NCI-H460 (cell line): ENCODE measurements around the gene TSC22D4. TPM values are rescaled to one million over a fixed set of nuclear protein-coding genes. Genes with fewer than 3 reads are reported as not detected.
"Not testable (repeated sequence)": the region's sequence is repeated elsewhere in the genome, so short reads cannot be mapped to it uniquely, and the experiment has no call there.

Experiments used
- DNase-seq: peaks from one replicate; pipeline ENCODE4 v3.0.0-alpha.2; 2016; ENCODE audit warnings: low read depth; ENCODE audit errors: extremely low read depth
- polyA plus RNA-seq: library from polyadenylated mRNA; depleted of rRNA; stranded (reverse); fragments of >200 nt; gene quantifications from 2 replicates; pipeline ENCODE4 v1.2.3, GENCODE V29; 2014; cell fraction: nucleus; rRNA removed
- total RNA-seq: library from RNA; depleted of rRNA; stranded (reverse); fragments of >200 nt; shearing (Covaris generic); gene quantifications from 2 replicates; pipeline ENCODE4 v1.2.3, GENCODE V29; 2014; rRNA removed

TSC22D4 gene
- total RNA-seq = 28.2 and 29.9 TPM in 2 replicates
- 17.8 and 26.9 TPM in 2 replicates for polyA plus RNA-seq

DNA sequence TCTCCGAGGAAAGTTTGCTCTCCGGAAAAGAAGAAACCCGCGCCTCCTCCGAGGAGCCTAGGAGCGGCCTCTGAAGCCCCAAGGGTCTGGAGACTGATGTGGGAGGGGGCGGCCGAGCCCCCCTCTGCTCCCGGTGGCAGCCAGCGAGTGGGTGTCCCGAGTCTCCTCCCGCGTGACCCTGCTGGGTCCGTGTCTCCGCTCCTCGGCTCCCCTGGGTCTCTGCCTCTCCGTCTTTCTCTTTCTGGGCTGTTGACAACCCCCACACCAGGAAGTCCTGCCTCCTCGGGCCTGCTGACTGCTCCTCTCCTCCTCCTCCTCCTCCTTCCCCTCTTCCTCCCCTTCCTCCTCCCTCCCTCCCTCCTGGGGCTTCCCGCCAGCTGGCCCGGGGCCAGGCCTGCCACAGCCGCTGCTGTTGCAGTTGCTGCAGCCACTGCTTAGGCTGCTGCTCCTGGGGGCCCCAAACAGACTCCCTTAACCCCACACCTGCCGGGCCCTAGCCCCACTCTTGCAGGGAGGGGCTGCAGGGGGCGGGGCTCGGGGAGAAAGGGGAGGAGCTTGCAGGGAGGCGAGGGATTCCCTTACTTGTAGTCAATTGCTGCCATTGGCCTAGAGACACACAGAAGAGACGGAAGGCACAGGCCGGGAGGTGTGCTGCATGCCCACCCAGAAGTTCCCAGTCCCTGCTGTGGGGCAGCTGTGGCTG, at the start of gene TSC22D4:
Gene TSC22D4 (minus strand): TSS at position 257 of the 703 bp plus-strand sequence. CDS start 1,176 bp downstream, outside the sequence.
- peak; percentile 82 for DNase-seq

DNA sequence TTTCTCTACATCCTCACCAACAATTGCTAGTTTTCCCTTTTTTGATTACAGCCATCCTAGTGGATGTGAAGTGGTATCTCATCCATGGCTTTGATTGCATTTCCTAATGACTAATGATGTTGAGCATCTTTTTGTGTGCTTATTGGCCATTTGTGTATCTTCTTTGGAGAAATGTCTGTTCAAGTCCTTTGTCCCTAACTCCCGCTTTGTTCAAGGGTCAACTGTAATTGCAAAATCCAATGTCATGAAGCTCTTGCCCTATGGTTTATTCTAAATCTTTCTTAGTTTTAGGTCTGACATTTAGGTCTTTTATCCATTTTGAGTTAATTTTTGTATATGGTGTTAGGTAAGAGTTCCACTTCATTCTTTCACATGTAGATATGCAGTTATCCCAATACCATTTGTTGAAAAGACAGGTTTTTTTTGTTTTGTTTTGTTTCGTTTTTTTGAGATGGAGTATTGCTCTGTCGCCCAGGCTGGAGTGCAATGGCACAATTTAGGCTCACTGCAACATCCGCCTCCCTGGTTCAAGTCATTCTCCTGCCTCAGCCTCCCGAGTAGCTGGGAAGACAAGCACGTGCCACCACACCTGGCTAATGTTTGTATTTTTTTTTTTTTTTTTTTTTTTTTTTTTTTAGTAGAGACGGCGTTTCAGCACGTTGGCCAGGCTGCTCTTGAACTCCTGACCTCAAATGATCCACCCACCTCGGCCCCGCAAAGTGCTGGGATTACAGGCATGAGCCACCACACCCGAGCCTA, 49.3 kb upstream of the TSC22D4 start:
- DNase-seq = not testable (repeated sequence)

DNA sequence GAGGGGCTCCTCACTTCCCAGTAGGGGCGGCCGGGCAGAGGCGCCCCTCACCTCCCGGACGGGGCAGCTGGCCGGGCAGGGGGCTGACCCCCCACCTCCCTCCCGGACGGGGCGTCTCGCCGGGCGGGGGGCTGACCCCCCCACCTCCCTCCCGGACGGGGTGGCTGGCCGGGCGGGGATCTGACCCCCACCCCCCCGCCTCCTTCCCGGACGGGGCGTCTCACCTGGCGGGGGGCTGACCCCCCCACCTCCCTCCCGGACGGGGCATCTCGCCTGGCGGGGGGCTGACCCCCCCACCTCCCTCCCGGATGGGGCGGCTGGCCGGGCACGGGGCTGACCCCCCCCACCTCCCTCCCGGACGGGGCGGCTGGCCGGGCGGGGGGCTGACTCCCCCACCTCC, 44.2 kb upstream of the TSC22D4 start:
- not testable (repeated sequence) for DNase-seq

DNA sequence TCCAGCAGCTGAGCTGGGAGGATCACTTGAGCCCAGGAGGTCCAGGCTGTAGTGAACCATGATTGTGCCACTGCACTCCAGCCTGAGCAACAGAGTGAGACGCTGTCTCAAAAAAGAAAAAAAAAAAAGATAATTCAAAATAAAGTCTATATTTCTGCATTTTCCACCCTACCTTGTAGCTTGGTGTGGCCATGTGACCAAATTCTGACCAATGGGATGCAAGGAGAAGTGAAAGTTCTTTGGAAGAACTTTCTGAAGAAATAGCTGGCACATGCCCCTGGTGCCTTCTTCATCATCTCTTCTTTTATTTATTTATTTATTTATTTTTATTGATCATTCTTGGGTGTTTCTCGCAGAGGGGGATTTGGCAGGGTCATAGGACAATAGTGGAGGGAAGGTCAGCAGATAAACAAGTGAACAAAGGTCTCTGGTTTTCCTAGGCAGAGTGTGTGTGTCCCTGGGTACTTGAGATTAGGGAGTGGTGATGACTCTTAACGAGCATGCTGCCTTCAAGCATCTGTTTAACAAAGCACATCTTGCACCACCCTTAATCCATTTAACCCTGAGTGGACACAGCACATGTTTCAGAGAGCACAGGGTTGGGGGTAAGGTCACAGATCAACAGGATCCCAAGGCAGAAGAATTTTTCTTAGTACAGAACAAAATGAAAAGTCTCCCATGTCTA, 43.0 kb upstream of the TSC22D4 start:
- DNase-seq = not testable (repeated sequence)

DNA sequence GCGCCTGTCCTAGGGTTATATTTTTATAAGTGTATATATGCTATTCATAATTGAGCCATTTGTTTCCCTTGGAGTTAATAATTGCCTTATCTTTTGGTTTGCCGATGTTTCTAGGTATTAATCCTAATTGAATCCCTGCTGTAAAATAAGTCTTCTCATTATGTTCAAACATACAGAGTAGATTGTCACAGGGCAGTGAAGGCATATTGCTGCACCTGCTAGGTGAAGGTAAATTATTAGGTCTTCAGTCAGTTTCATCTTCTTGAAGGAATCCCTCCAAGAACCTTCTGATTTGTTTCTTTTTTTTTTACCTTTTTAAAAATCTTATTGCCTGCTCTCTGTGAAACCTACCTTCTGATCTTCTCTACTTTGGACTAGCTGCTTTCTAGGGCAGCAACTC, 42.1 kb upstream of the TSC22D4 start:
- no peak for DNase-seq

DNA sequence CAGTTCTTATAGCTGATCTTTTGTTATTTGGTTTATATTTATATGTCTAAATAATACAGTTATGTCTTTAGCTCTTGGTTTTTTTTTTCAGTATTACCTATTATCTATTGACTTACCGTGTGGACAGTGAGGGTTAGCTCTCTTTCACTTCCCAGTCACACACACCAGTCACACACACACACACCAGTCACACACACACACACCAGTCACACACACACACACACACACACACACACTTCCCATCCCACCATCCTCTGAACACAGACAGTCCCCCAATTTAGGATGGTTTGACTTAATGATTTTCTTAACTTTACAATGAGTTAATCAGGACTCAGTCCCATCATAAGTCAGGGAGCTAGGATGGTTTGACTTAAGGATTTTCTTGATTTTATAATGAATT, 41.1 kb upstream of the TSC22D4 start:
- no peak for DNase-seq

DNA sequence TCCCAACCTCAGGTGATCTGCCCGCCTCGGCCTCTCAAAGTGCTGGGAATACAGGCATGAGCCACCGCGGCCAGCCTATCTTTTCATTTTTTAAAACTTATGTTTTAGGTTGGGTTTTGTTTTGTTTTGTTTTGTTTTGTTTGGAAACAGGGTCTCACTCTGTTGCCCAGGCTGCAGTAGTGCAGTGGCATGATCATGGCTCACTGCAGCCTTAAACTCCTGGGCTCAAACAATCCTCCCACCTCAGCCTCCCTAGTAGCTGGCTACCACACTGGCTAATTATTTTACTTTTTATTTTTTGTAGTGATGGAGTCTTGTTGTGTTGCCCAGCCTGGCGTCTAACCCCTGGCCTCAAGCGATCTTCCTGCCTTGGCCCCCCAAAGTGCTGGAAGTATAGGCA, 40.6 kb upstream of the TSC22D4 start:
- DNase-seq = no peak

DNA sequence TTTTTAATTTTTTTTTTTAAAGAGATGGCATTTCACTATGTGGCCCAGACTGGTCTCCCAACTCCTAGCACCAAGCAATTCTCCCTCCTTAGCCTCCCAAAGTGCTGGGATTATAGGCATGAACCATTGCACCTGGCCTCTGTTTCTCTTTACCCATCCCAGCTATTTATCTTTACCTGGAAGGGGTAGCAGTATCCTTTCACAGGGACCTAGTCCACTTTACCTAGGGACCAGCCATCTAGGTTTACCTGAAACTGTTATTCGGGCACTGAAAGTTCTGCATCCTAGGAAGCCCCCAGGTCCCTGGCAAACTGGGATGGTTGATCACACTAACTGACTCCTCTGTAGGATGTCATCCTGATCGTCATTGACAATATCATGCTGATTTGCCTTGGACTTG, 38.3 kb upstream of the TSC22D4 start:
- DNase-seq = no peak

DNA sequence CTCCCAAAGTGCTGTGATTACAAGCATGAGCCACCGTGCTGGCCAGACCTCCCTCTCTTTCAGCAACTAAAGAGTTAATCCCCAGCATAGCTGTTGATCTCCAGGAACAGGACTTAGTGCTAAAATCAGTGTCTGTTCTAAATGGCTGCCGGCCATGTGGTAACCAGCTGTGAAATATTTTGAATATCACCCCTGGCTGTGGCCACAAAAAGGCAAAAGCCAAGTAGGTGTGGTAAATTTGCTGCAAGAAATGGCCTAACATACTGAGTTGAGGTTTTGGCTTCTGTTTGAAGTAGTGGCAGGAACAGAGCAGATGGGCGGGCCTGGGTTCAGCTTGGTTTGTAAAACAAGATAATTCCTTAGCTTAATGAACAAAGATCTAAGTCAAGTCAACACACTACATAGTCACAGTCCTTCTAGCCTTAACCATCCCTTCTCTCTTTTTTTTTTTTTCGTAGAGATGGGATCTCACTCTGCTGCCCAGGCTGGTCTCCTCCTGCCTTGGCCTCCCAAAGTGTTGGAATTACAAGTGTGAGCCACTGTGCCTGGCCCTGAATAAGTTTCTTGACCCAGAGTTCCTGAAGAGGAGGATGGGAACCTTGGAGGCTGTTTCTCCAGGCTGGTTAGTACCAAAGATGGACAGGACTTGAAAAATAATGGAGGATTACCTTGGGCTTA, 37.3 kb upstream of the TSC22D4 start:
- DNase-seq = peak; percentile 74

DNA sequence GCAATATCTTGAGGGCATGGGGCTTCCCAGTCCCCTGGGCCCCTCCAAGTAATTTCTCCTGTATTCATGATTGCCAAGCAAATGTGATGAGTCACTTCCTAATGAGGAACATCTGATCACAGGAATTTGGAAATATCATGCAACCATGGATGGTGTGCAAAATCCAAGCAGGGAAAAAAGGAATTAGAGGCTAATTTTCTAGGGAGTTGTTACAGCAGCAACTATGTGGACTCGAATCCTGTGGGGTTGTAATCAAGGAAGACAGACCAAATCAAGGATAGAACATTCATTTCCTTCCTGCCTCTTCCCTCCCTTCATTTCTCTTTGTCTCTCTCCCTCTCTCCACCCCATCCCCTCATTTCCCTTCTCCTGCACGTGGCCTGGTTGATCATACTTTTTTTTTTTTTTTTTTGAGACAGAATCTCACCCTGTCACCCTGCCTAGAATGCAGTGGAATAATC, 36.1 kb upstream of the TSC22D4 start:
- peak; percentile 43 for DNase-seq

DNA sequence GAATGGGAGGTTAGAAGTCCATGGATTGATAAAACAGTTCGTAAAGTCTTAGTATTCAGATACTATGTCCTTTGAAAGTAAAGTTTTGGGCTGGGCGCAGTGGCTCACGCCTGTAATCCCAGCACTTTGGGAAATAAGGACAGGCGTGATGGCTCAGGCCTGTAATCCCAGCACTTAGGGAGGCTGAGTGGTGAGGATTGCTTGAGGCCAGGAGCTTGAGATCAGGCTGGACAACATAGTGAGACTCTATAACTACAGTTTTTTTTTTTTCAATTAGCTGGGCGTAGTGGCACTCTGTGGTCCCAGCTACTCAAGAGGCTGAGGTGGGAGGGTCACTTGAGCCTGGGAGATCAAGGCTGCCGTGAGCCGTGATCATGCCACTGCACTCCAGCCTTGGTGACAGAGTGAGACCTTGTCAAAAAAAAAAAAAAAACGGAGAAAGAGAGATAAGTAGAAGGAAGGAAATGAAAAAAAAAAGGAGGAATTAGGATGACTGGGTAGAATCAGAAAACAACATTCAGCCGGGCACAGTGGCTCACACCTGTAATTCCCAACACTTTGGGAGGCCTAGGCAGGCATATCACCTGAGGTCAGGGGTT, 34.3 kb upstream of the TSC22D4 start:
- no peak for DNase-seq

DNA sequence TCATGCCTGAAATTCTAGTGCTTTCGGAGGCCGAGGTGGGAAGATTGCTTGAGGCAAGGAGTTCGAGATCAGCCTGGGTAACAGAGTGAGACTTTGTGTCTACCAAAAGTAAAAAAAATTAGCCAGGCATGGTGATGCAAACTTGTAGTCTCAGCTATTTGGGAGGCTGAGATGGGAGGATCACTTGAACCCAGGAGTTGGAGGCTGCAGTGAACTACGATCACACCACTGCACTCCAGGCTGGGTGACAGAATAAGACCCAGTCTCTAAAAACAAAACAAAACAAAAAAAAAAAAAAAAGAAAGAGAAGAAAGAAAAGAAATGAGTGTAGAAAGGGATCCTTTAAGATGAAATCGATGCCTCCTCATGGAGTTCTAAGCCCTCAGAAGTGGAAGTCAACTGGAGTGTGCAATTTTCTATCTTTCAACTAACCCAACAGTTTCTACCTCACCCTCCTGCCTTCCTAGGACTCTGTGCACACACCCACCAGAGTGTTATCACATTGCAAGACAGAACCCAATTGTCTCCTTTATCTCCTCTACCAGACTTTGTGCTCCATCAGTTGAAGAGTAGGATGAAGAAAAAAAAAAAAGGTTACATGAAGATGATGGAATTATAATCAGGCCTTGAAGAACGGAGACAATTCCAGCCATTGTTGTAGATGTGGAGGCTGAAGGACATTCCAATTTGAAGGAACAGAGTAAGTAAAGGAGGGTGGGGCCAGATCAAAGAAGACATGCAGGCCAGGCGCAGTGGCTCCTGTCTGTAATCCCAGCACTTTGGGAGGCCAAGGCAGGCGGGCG, 31.6 kb upstream of the TSC22D4 start:
- no peak for DNase-seq

DNA sequence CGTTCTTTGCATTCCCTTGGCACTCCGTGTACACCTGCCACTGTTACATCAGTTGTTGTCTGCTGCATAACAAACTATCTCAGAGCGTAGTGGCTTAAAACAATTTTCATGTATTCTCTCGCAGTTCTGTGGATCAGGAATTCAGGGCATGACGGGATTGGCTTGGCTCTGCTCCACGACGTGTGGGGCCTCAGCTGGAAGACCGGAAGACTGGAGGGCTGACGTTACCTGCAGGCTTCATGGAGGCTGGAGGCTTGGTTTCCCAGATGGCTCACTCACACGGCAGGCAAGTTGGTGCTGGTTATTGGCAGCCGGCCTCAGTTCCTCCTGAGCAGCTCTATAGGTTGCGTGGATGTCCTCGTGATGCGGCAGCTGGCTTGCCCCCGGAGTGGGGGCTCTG, 30.2 kb upstream of the TSC22D4 start:
- no peak for DNase-seq

DNA sequence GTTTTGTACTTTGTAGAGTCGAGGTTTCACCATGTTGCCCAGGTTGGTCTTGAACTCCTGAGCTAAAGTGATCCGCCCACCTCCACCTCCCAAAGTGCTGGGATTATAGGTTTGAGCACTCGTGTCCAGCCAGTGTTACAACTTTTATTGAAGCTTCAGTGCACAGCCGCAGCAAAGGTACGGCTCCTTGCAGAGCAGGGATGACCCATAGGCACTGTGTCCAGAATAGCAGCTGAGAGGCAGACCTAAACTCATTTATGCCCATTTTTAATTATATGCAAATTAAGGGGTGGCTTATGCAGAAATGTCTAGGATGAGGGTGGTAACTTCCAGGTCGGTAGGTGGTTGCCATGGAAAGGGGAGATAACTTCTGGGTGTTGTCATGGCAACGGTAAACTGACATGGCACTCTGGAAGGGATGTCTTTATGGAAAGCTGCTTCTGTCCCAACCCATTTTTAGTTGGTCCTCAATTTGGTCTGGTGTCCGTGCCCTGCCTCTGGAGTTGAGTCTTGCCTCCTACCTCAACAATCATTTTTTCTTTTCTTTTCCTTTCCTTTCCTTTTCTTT, 27.4 kb upstream of the TSC22D4 start:
- no peak for DNase-seq

DNA sequence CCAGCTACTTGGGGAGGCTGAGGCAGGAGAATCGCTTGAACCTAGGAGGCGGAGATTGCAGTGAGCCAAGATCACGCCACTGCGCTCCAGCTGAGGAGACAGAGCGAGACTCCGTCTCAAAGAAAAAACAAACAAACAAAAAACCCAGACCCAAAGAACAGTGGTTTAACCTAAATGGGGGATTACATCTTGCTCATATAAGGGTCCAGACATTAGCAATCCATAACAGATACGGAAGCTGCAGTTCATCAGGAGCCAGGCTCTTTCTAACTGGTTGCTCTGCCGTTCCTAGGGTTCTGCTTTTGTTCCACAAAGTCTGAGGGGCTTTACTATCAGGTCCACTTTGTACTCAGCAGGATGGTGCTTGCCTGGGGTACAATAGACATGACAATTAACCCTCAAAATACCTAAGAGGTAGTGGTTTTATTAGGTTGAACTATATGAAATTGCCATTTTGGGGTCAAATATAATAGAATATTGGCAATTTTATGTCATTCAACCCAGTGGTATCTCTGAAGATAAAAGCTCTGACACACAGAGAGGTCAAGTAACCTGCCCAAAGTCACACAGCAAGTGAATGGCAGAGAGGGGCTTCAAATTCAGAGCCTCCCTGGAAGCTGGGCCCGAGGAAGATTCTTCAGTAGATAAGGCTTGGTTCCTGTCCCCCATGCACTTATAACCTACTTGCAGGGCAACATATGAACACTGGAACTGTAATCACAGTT, 26.0 kb upstream of the TSC22D4 start:
- no peak for DNase-seq

DNA sequence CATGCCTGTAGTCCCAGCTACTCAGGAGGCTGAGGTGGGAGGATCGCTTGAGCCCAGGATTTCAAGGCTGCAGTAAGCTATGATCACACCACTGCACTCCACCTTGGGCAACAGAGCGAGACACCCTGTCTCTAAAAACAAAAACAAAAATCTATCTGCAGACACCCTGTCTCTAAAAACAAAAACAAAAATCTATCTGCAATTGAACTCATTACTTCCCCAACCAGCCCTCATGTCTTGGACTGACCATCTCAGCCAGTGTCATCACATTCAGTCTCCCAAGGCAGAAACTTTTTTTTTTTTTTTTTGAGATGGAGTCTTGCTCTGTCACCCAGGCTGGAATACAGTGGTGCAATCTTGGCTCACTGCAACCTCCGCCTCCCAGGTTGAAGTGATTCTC, 25.0 kb upstream of the TSC22D4 start:
- not testable (repeated sequence) for DNase-seq

DNA sequence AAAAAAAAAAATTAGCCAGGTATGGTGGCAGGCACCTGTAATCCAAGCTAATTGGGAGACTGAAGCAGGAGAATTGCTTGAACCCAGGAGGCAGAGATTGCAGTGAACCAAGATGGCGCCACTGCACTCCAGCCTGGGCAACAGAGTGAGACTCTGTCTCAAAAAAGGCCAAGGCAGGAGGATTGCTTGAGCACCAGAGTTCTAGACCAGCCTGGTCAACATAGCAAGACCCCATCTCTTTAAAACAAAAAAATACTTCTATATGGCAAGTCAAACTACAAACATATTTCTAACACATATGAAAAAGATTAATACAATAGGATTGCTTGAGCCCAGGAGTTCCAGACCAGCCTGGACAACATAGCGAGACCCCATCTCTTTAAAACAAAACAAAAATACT, 21.7 kb upstream of the TSC22D4 start:
- not testable (repeated sequence) for DNase-seq

DNA sequence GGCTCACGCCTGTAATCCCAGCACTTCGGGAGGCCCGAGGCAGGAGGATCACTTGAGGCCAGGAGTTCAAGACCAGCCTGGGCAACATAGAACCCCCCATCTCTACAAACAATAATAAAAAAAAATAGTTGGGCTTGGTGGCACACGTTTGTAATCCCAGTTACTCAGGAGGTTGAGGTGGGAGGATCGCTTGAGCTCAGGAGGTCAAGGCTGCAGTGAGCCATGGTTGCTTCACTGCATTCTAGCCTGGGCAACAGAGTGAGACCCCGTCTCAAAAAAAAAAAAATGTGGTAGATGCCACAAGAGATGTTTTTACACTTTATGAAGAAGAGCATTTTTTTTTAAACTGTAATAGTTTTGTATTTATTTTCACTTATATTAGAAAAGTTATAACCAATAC, 17.5 kb upstream of the TSC22D4 start:
- DNase-seq = no peak
